ENCODE data around the gene CUL4A. TPM values are rescaled to one million over a fixed set of nuclear protein-coding genes. Genes with fewer than 3 reads are reported as not detected.

CUL4A gene
- total and polyA plus RNA-seq, 2 experiments from 2014 or later = 67.5 to 195 TPM

- TF ChIP-seq ZNF462 (CRISPR knock-in tag; IDR thresholded peaks at IDR 0.05) = no peak
- TF ChIP-seq NANOG (IDR thresholded peaks at IDR 0.05; ENCODE audit: borderline replicate concordance) = no peak
- TF ChIP-seq ETS1 (IDR thresholded peaks at IDR 0.05) = no peak
These were observed 10.8 kb downstream of the CUL4A start (continued) for GRCh38 chr13:113220141-113220598.

GRCh38 chr13:113220877-113221276, 11.5 kb downstream of the CUL4A start:
- no peak for TF ChIP-seq ETS1 (IDR thresholded peaks at IDR 0.05)
- TF ChIP-seq CTCF (conservative IDR thresholded peaks at IDR 0.05; ENCODE audit: low read depth in 2 of 2) = peak; percentile 21 to 50; a peak in 2 of 4 replicates
- Mint-ChIP-seq H3K4me3 (no peak overlapping the region), H3K27me3 (ENCODE audit: insufficient read depth, low read depth, poor library complexity) (peaks cover 13% of the 10 kb centered on the region), H3K9me3 (no peaks in the 10 kb centered on the region), H3K36me3 (ENCODE audit: low read depth) (peaks cover 68% of the 10 kb centered on the region), H3K27ac (0 out of 2 replicates have a peak overlapping the region, but pooled peaks have one; percentile 79), H3K4me1 (peaks cover 10% of the 10 kb centered on the region)
- Histone ChIP-seq H3F3A (replicated peaks; ENCODE audit: low read depth) (no peaks in the 10 kb centered on the region), H3K27ac (ENCODE audit: low read depth) (no peak overlapping the region), H4K20me1 (replicated peaks; ENCODE audit: insufficient read depth) (peaks cover 32% of the 10 kb centered on the region), H3K79me2 (replicated peaks; ENCODE audit: insufficient read depth) (peaks cover 100% of the 10 kb centered on the region), H3K4me3 (no peak overlapping the region), H2AFZ (no peak overlapping the region), H3K27me3 (ENCODE audit: insufficient read depth) (no peaks in the 10 kb centered on the region), H3K36me3 (ENCODE audit: insufficient read depth) (peaks cover 11% of the 10 kb centered on the region), H3K4me1 (ENCODE audit: insufficient read depth) (peaks cover 10% of the 10 kb centered on the region; the same call in 1 of the 2 replicates), H3K4me2 (no peak overlapping the region), H3K9me2 (ENCODE audit: insufficient read depth) (no peaks in the 10 kb centered on the region)
- DNase-seq (ENCODE audit: low spot score) (peak; percentile 22), ATAC-seq (peak; percentile 33)
